ENCODE measurements around the gene FBRSL1.

The FBRSL1 gene

DNA sequence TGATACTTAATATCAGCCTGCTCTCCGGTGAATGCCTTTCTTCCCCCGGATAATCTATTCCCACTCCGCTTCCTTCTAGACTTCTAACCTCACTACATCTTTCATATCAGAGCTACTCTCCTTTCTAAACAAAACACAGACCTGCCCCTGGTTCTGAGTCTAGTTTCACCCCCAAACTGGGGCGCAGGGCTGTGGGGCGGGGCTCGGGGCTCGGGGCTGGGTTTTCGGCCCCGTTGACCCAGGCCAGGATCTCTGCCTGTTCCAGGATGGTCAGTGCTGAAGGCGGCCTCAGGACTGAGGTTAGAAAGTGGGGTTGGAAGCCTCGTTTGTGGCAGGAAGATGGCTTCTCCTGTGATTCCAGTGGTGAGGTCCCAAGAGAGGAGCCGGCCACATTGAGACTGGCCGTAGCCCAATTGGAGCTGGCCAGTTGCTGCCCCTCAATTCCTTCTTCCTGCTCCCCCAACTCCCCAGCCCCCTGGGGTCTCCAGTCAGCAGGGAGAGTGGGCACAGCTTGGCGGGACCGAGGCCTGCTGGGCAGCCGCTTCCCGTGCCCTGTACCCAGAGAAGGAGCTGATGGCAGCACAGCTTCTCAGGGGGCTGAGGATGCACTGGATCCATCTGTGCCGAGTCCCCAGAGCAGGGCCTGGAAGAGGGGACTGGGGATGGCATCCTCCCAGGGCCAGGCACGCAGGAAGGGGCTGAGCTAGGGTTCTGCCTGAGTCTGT lies 67.5 kb downstream of the FBRSL1 start:
- TF ChIP-seq, protein P1, sequence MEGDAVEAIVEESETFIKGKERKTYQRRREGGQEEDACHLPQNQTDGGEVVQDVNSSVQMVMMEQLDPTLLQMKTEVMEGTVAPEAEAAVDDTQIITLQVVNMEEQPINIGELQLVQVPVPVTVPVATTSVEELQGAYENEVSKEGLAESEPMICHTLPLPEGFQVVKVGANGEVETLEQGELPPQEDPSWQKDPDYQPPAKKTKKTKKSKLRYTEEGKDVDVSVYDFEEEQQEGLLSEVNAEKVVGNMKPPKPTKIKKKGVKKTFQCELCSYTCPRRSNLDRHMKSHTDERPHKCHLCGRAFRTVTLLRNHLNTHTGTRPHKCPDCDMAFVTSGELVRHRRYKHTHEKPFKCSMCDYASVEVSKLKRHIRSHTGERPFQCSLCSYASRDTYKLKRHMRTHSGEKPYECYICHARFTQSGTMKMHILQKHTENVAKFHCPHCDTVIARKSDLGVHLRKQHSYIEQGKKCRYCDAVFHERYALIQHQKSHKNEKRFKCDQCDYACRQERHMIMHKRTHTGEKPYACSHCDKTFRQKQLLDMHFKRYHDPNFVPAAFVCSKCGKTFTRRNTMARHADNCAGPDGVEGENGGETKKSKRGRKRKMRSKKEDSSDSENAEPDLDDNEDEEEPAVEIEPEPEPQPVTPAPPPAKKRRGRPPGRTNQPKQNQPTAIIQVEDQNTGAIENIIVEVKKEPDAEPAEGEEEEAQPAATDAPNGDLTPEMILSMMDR (IDR thresholded peaks at IDR 0.05; ENCODE audit: low read depth, low read length, missing control alignments), result no peak
- no peak overlapping the region for H3K4me3 ChIP-seq (replicated peaks; ENCODE audit: low read depth, low read length)
- no peak for DNase-seq (ENCODE audit: extremely low read depth, low read depth)

DNA sequence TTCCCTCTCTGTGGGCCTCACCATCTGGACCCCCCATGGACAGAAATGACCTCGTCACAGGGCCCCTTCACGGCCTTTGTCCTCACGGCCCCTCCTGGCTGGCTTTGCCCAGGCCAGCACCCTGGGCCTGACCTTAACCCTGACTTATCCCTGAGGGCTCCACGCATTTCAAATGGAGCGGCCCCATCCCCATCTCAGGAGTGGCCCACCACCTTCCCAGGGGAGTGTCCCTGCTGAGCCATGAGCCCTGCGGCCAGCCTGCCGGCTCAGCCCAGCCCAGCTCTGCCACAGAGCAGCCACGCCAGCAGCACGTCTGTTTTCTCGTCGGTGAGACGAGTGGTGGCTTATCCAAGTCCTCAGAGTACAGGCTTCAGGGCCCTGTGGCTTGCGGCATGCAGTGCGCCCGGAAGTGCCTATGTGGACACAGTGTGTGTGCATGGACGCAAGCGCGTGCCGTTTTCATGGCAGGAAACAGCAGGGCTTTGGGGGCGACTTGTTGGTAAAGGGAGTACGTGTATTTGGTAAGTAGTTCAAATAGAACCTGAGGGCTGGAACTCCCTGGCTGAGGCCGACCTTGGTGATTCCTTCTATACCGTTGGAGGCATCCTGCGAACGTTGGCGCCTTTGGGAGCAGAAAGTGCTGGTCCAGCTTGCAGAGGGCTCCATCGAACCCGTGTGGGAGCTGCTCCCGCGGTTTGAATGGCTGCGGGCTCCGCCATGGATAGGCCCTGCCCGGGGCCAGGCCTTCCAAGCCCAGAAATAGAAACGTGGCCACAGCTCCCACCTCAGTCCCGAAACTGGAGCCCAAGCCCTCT lies 68.3 kb downstream of the FBRSL1 start:
- H3K4me3 ChIP-seq (replicated peaks; ENCODE audit: low read depth, low read length), result no peak overlapping the region
- no peak for DNase-seq (ENCODE audit: extremely low read depth, low read depth)
- TF ChIP-seq, protein P1 (IDR thresholded peaks at IDR 0.05; ENCODE audit: low read depth, low read length, missing control alignments), result no peak

DNA sequence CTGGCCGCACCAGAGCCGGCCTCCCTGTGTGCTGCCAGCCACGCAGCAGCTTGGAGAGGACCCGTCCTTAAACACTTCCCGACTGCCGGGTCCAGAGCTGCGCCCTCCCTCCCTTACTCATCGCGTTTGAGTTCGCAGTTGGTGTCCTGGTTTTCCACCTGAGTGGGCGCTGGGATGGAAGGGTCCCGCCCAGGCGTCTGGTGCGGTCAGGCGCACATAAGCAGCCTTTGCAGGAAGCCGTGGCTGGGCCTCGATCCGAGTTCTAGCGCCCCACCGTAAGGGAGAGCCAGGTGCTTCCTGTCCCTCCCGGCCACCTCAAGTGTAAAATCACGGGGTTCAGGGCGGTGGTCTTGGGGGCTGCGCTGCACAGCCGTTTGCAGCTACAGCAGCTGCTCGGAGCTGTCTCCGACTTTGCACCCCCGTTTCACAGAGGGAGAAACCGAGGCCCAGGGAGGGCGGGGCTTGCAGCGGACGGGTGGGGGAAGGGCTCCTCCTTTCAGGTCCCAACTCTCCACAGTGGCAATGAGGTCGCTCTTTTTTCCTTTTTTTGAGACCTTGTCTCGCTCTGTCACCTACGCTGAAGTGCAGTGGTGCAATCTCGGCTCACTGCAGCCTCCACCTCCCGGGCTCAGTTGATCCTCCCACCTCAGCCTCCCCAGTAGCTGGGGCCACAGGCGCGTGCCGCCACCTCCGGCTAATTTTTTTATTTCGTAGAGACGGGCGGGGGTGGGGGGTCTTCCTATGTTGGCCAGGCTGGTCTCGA lies 69.1 kb downstream of the FBRSL1 start:
- DNase-seq (ENCODE audit: extremely low read depth, low read depth), result no peak
- TF ChIP-seq, protein P1 (IDR thresholded peaks at IDR 0.05; ENCODE audit: low read depth, low read length, missing control alignments), result no peak
- peak overlapping the region; percentile 96 for H3K4me3 ChIP-seq (replicated peaks; ENCODE audit: low read depth, low read length)

DNA sequence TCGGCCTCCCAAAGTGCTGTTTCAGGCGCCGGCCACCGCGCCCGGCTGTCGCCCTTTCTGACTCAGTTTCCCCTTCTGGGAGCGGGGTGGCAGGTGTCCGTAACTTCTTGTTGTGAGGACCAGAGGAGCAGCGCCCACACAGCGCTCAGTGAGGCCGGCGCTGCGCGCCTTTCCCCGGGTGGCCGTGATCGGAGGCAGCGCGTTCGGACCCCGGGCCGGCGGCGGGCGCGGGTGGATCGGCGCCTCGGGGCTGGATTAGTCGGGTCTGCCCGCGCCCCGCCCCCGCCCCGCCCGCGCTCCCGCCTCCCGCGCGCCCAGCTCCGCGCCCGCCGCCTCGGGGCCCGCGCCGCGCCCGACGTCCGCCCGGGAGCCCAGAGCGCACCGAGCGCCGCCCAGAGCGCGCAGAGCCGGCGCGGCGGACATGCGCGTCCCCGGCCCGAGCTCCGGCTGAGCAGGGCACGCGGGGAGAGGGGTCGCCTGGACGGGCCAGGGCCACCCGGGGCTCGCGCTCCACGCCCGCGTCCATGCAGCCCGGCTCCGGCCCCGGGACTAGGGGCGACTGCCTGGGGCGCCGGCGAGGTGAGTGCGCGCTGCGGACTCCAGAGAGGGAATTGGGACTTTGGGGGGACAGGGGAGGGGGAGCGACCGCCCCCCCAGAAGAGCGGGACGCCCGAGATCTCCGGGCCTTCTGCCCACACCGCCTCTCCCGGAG lies 69.9 kb downstream of the FBRSL1 start:
- H3K4me3 ChIP-seq (replicated peaks; ENCODE audit: low read depth, low read length), result peak overlapping the region; percentile 96
- TF ChIP-seq, protein P1 (IDR thresholded peaks at IDR 0.05; ENCODE audit: low read depth, low read length, missing control alignments), result no peak
- no peak for DNase-seq (ENCODE audit: extremely low read depth, low read depth)

DNA sequence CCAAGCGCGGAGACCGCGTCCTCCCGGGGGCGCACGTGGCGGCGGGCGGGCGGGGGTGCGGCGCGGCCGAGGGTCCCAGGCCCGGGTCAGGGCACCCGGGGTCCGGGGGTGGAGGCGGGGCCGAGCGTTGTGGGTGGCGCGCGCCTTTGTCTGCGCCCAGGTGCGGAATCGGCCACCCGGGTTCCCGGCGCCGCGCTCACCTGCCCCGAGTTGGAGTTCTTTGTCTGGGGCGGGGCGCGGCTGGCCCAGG lies 70.3 kb downstream of the FBRSL1 start:
- TF ChIP-seq, protein P1 (IDR thresholded peaks at IDR 0.05; ENCODE audit: low read depth, low read length, missing control alignments), result no peak
- peak overlapping the region; percentile 96 for H3K4me3 ChIP-seq (replicated peaks; ENCODE audit: low read depth, low read length)
- DNase-seq (ENCODE audit: extremely low read depth, low read depth), result no peak

DNA sequence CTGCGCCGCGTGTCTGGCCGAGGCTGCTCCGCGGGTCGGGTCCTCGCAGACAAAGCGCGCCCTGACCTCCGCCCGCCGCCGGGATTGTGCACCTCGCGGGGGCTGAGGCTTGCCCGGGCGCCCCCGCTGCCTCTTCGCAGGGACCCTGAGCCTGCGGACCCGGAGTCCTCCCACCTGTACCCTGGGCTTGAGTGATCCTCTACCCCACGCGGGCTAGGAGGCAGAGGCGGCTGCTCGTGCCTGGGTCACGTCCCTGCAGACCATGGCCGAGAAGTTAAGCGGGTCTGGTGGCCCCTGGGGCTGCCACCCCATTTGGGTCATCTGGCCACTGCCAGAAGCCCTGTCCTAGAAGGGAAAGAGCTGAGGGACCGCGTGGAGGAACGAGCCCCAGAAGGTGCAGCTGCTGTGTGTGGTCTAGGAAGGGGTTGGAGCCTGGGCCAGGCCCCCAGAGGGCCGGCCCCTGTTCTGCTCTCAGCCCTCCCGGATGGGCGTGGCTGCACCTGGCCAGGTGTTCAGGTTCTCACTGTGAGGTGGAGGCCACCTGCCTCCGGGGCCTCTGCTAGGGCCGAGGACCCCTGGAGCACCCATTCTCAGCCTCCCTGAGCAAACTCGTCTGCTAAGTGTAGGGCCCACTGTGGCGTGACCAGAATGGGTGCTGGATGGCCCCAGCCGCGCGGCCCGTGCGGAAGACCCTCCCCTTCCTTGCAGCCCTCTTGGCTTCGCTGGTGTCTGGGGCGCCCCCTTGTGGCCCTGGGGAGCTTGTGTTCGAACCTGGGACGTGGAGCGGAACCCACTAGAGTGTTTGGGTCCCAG lies 70.9 kb downstream of the FBRSL1 start:
- peak overlapping the region; percentile 96 for H3K4me3 ChIP-seq (replicated peaks; ENCODE audit: low read depth, low read length)
- TF ChIP-seq, protein P1 (IDR thresholded peaks at IDR 0.05; ENCODE audit: low read depth, low read length, missing control alignments), result peak; percentile 93
- peak; percentile 32 for DNase-seq (ENCODE audit: extremely low read depth, low read depth)
